Upper lobe of left lung (tissue), 4 donors: ENCODE measurements around the gene C1GALT1C1.

Source experiments
- CTCF ChIP-seq, 6 experiments: fragments of 450-650 bp in 4 of 6; fragments of 200-600 bp in 2 of 6; sonication (generic) in 2 of 6; IDR thresholded peaks; one replicate each; pipeline ENCODE4 v1.5.1; 2016 to 2019; ENCODE audit warnings: antibody characterized with exemption in 6 of 6
- EP300 ChIP-seq, 4 donors: sonication (generic); formaldehyde crosslinking; IDR thresholded peaks; one replicate each; pipeline ENCODE4 v1.5.1; 2017; ENCODE audit warnings: antibody characterized with exemption in 4 of 4, control low read depth in 2 of 4
- POLR2A ChIP-seq, 4 donors: fragments of 450-650 bp; IDR thresholded peaks; one replicate each; pipeline ENCODE4 v1.5.1; 2016 to 2017; ENCODE audit warnings: antibody characterized with exemption in 4 of 4, mild to moderate bottlenecking in 2 of 4
- POLR2AphosphoS5 ChIP-seq, 2 donors: sonication (generic); formaldehyde crosslinking; IDR thresholded peaks; one replicate each; pipeline ENCODE4 v1.5.1; 2017; ENCODE audit warnings: antibody characterized with exemption in 2 of 2

GRCh38 chrX:120672841-120673530 lies 43.1 kb upstream of the C1GALT1C1 start:
- no peak for TF ChIP-seq CTCF (IDR thresholded peaks at IDR 0.05)
- no peak for TF ChIP-seq POLR2AphosphoS5 (IDR thresholded peaks at IDR 0.05)
- TF ChIP-seq EP300 (IDR thresholded peaks at IDR 0.05), result no peak
- no peak for TF ChIP-seq POLR2A (IDR thresholded peaks at IDR 0.05)
